ENCODE results near the gene LBH.

The LBH gene

GRCh38 chr2:30276455-30276911, 45.1 kb downstream of the LBH start:
- no peak overlapping the region for H3K4me3 ChIP-seq (ENCODE audit: low read length)
- DNase-seq (ENCODE audit: low read depth) = no peak
- TF ChIP-seq CTCF (conservative IDR thresholded peaks at IDR 0.05; ENCODE audit: low read depth, low read length) = no peak

- TF ChIP-seq CTCF (conservative IDR thresholded peaks at IDR 0.05; ENCODE audit: low read depth, low read length) = no peak
- no peak for DNase-seq (ENCODE audit: low read depth)
- no peak overlapping the region for H3K4me3 ChIP-seq (ENCODE audit: low read length)
Observed at GRCh38 chr2:30277582-30277981, 46.2 kb downstream of the LBH start.

GRCh38 chr2:30278419-30278818, 47.1 kb downstream of the LBH start:
- no peak for TF ChIP-seq CTCF (conservative IDR thresholded peaks at IDR 0.05; ENCODE audit: low read depth, low read length)
- DNase-seq (ENCODE audit: low read depth) = no peak
- H3K4me3 ChIP-seq (ENCODE audit: low read length) = no peak overlapping the region

GRCh38 chr2:30280596-30281434, 49.5 kb downstream of the LBH start:
- H3K4me3 ChIP-seq (ENCODE audit: low read length) = no peak overlapping the region
- TF ChIP-seq CTCF (conservative IDR thresholded peaks at IDR 0.05; ENCODE audit: low read depth, low read length) = no peak
- no peak for DNase-seq (ENCODE audit: low read depth)

GRCh38 chr2:30282081-30282480, 50.7 kb downstream of the LBH start:
- DNase-seq (ENCODE audit: low read depth) = no peak
- no peak for TF ChIP-seq CTCF (conservative IDR thresholded peaks at IDR 0.05; ENCODE audit: low read depth, low read length)
- H3K4me3 ChIP-seq (ENCODE audit: low read length) = no peak overlapping the region

GRCh38 chr2:30282721-30283120, 51.4 kb downstream of the LBH start:
- no peak overlapping the region for H3K4me3 ChIP-seq (ENCODE audit: low read length)
- DNase-seq (ENCODE audit: low read depth) = no peak
- TF ChIP-seq CTCF (conservative IDR thresholded peaks at IDR 0.05; ENCODE audit: low read depth, low read length) = no peak

- DNase-seq (ENCODE audit: low read depth) = no peak
- TF ChIP-seq CTCF (conservative IDR thresholded peaks at IDR 0.05; ENCODE audit: low read depth, low read length) = no peak
- no peak overlapping the region for H3K4me3 ChIP-seq (ENCODE audit: low read length)
Observed at GRCh38 chr2:30283931-30284565, 52.7 kb downstream of the LBH start.

All from retinal pigment epithelial cell (primary cell).